ENCODE results near the gene TYMS.

Gene TYMS

GRCh38 chr18:711310-711656 is 53.8 kb downstream of the TYMS start:
- DNase-seq (ENCODE audit: low read depth, low spot score) = peak; percentile 19

GRCh38 chr18:711657-712400 is 54.4 kb downstream of the TYMS start:
- peak; percentile 56 for DNase-seq (ENCODE audit: low read depth, low spot score)

DNA sequence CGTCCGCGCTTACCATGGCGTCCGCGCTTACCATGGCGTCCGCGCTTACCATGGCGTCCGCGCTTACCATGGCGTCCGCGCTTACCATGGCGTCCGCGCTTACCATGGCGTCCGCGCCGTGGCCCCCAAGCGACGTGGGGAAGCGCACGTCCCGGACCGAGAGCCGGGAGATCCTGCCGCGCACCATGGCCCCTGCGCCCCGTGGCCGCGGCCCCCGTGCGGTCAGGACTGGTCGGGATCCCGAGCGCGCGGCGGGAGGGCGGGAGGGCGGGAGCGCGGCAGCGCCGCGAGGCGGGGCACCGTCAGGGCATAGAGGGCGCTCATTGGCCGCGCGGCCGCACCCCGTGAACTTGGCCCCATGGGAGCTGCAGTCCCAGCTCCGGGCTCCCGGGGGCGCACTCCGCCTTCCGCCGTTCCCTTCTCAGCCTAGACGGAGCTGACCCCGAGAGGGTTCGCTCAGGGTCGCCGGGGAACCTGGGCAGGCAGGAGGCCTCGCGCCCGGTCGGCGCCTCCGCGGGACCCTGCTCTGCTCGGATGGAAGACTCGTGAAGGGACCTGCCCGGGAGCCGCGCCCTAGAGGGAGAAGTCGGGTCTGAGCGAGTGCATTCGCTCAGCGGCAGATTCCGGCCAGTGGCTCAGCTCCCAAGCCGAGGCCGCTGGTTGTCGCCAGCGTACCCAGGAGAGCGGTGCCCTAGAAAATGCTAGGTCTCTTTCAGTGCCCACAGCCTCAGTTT is 55.1 kb downstream of the TYMS start, which contains the start of gene ENOSF1:
Gene ENOSF1 (minus strand): TSS at position 230 of the 734 bp plus-strand sequence. CDS start 43 bp downstream, at position 187.
- peak; percentile 97 for DNase-seq (ENCODE audit: low read depth, low spot score)

GRCh38 chr18:713135-713490 is 55.7 kb downstream of the TYMS start:
- DNase-seq (ENCODE audit: low read depth, low spot score) = no peak

GRCh38 chr18:715626-716025 is 58.2 kb downstream of the TYMS start:
- no peak for DNase-seq (ENCODE audit: low read depth, low spot score)

DNA sequence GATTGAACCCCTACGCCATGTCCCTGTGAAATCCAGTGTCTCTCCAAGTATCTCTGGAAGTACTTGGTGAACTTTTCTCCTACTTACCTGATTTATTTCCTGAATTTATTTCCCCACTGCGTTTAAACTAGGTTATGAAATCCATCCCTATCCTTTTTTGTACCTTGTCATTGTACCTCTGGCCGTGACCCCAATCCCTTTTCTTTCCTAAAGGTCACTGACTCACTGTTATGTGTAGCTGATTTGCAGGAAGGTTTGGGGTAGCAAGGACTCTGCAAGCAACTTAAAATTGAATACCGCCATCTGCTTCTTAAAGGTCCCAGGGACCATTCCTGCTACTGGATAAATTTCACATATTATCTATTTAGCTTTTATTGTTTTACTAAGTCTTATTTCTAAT is 59.5 kb downstream of the TYMS start:
- no peak for DNase-seq (ENCODE audit: low read depth, low spot score)

All from ELF-1 (cell line).